Left cardiac atrium (tissue), 4 donors: ENCODE data around the gene SPATA20. TPM values are rescaled to one million over a fixed set of nuclear protein-coding genes. Genes with fewer than 3 reads are reported as not detected.

Experiments
- ATAC-seq, 2 donors: fragments of 200-7000 bp; cut with Tn5 transposase; one replicate each; pipeline ENCODE4 v1.9.1; 2020; ENCODE audit warnings: mild to moderate bottlenecking in 2 of 2, moderate library complexity in 2 of 2
- DNase-seq: peaks from one replicate; pipeline ENCODE4 v3.0.0-alpha.2; 2020
- intact Hi-C, 2 donors: fragments of 100-400 bp; cut with DNase I; formaldehyde crosslinking; loops; one replicate each; pipeline versions ENCODE4 v1.14.1 to v1.15.1; 2022 to 2023
- total RNA-seq, 2 donors: library from RNA; stranded (reverse); fragmentation: NEBNext Ultra II Directional; extraction: Animal tissue kit (Norgen Biotek cat#: 25700); gene quantifications; one replicate each; pipeline ENCODE4 v1.2.1, GENCODE V29; 2021
- donor health status: DM: no; HTN: yes; CAD: no.
- donor health status: DM: no; HTN: yes; CAD: no; lungs with severe emphysema.
- donor health status: DM: yes; HTN: yes; CAD: no.
- donor health status: Dilated cardiomyopathy.

Gene SPATA20
- total RNA-seq, 2 donors from 2014 or later = 41.0 to 41.1 TPM

DNA sequence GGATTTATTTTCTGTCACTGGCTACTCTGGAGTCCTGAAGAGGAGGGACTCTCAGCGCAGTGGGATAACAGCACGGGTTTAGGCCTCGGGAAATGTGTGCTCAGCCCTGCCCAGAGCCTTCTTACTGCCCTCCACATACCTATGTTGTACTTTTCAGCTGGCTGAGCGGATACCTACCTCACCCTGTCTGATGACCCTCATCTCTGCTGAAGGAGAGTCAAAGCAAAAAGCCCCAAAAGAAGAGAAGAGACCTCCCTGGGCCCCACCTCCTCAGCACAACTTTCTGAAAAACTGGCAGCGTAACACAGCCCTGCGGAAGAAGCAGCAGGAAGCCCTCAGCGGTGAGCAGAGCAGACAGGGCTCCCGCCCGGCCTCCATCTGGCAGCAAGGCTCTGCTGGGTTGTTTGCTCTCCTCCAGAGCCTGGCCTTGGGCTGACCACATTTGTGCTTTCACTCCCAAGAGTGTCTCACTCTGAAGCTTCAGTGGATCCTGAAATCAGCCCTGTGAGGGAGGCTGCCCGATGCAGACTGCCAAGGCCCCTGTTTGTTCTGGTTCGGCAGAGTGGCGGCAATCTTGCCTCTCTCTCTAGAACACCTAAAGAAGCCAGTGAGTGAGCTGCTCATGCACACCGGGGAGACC, 28.5 kb upstream of the SPATA20 start:
- no peak for ATAC-seq
- intact Hi-C loops = no loop called here
- DNase-seq = no peak

DNA sequence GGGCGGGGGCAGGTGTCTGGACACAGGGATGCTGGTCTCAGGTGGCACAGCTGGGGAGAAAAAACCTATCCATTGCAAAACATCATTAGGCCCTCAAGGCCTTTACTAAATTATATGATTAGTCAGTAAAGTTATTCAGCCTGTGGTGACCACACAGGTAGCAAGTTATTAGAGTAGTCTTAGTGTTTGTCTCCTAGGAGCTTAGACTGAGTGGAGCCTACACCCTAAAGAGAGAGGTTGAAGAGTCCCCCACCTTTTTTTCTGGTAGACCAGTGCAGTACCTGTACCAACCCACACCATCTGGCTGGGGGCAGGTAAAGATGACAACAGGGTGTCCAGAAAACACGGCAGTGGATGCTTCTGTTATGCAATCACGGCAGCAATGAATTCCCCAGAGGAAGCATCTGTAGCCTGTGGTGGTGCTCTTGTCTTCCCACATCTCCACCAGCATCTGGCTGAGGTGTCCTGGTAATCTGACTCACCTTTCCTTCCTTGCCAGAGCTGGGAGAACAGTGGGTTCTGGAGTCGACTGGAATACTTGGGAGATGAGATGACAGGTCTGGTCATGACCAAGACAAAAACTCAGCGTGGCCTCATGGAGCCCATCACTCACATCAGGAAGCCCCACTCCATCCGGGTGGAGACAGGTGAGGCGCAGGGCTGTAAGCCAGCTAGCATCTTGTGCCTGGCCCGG, 27.7 kb upstream of the SPATA20 start:
- ATAC-seq (no peak), DNase-seq (no peak)
- intact Hi-C loops = no loop called here

DNA sequence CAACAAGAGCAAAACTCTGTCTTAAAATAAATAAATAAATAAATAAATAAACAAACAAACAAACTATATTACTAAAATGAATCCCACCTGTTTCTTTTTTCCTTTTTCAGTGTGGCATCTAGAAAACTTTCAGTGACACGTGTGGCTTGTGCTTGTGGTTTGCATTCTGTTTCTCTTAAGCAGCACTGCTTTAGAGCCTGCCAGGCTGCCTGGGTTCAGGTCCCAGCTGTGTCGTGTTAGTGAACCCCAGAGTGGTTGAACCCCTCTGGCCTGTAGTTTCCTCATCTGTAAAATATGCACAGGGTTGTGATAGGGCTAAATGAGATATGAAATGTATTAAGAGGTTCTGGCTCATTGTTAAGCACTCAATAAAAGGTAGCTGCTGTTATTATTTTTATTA, 26.5 kb upstream of the SPATA20 start:
- no peak for ATAC-seq
- intact Hi-C loops = no loop called here
- no peak for DNase-seq

- intact Hi-C loops = no loop called here
- DNase-seq = no peak
- ATAC-seq = no peak
These were observed 25.5 kb upstream of the SPATA20 start for GRCh38 chr17:50521514-50521913.

- ATAC-seq = no peak
- intact Hi-C loops = no loop called here
These were observed 24.2 kb upstream of the SPATA20 start for GRCh38 chr17:50522766-50523165.

DNA sequence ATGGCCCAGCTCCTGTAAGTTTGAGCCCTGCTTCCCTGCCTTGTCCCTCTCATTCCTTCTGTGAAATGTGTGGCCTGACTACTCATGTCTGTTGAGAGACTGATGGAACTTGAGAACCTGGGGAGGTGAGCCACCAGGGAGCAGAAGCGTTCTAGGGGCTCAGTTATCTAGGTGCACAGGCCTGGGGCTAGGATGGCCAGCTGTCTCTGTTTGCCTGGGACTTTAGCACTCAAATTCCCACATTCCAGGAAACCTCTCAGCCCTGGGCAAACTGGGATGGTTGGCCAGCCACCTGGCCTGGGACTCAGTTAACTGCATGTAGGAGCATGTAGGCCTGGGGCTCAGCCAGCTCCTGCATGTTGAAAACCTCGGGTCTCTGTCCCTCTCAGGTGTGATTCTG, 23.8 kb upstream of the SPATA20 start:
- ATAC-seq = no peak
- DNase-seq = no peak
- intact Hi-C loops = no loop called here

More at GRCh38 chr17:50522766-50523165, 24.2 kb upstream of the SPATA20 start:
- DNase-seq = no peak

- intact Hi-C loops = no loop called here
- ATAC-seq = no peak
- DNase-seq = no peak
These were observed 22.1 kb upstream of the SPATA20 start for GRCh38 chr17:50524838-50525237.

DNA sequence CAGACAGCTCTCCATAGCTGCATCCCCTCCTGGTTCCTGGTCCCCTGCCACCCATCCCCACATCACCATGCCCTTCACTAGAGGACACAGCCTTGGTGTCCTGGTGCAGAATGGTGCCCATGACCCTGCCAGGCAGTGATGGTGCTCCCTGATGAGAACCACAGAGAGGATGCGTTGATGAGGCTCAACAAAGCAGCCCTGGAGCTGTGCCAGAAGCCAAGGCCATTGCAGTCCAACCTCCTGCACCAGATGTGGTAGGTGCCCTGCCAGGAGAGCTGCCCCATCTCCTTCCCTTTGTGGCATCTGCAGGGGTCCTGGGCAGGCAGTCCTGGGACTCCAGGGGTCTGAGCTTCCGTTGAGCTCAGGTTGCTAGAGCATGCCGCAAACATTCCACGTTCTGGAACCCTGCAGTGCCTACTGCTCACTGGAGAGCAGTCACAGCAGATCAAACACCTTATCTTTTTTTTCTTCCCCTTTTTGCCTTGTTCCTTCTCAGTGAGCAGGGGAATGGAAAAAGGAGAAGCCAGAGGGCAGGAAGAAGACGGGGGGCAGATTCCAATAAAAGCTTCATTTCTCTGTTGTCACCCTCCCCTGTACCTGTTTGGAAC, 19.7 kb upstream of the SPATA20 start:
- intact Hi-C loops = no loop called here
- ATAC-seq (no peak), DNase-seq (no peak)

DNA sequence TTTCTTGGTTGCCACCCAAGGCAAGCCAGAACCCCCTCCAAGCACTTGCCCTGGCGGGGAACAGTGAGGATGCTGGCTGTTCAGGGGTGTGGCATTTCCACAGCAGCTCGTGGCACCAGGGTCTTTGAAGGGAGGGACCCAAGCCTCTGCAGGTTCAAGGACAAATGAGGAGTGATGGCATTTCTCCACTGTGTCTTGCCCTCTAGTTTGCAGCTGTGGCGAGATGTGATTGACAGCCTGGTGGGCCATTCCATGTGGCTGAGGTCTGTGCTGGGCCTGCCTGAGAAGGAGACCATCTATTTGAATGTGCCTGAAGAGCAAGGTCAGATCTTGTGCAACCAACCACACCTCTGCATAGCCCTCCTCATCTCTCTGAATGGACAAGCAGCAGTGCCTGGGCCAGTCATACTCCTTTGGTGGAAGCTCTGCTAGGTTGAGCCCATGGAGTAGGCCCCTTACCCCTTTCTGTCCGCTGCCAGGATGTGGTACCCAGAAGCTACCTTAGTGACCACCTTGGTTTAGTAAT, 19.0 kb upstream of the SPATA20 start:
- DNase-seq (no peak), ATAC-seq (no peak)
- intact Hi-C loops = no loop called here

GRCh38 chr17:50529849-50530248, 17.1 kb upstream of the SPATA20 start:
- DNase-seq = no peak
- ATAC-seq = no peak
- intact Hi-C loops = no loop called here

GRCh38 chr17:50531428-50532025, 15.4 kb upstream of the SPATA20 start:
- intact Hi-C loops = loop anchor here in 1 of 2 donors (2.0 kb wide), 1 partner anchor 49 kb away; no protein-coding TSS in a partner anchor
- DNase-seq = no peak
- peak in 1 of 2 donors; percentile 11 for ATAC-seq

- DNase-seq = no peak
- intact Hi-C loops = loop anchor here in 1 of 2 donors (2.0 kb wide), 1 partner anchor 50 kb away; no protein-coding TSS in a partner anchor
- peak in 1 of 2 donors; percentile 16 for ATAC-seq
These were observed 14.4 kb upstream of the SPATA20 start, which contains the start of gene EPN3 for GRCh38 chr17:50532452-50533024. Gene EPN3 (plus strand): TSS chr17:50532735. CDS start chr17:50536557, 3,822 bp downstream.

DNA sequence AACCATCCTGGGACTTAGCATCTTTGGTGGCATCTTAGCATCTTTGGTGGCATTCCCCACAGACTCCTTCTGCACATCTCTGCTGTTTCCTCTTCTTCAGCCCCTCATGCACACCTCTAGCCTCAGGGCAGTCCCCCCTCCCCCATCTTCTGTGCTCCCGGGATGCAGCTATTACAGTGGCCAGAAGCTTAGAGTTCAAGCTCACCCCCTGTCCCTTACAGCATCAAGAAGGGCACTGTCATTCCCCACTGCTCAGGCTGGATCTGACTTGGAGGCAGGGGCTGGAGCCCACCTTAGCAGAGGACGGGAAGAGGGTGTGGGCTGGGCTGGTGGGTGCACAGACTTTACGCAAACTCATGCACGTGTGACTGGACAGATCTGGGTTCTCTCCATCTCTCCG, 13.8 kb upstream of the SPATA20 start:
- peak in 1 of 2 donors; percentile 8 for ATAC-seq
- intact Hi-C loops = loop anchor here in 1 of 2 donors (2.0 kb wide), 1 partner anchor 50 kb away; no protein-coding TSS in a partner anchor
- no peak for DNase-seq

GRCh38 chr17:50533720-50534148, 13.2 kb upstream of the SPATA20 start:
- ATAC-seq (peak; percentile 62 to 74), DNase-seq (peak; percentile 79)
- intact Hi-C loops = loop anchor here in 1 of 2 donors (2.0 kb wide), 1 partner anchor 51 kb away; no protein-coding TSS in a partner anchor

- peak; percentile 58 to 71 for ATAC-seq
- intact Hi-C loops = no loop called here
- peak; percentile 48 for DNase-seq
These were observed 12.6 kb upstream of the SPATA20 start for GRCh38 chr17:50534222-50534978.

GRCh38 chr17:50534979-50535326, 12.0 kb upstream of the SPATA20 start:
- DNase-seq (no peak), ATAC-seq (no peak)
- intact Hi-C loops = no loop called here

- DNase-seq (no peak), ATAC-seq (no peak)
- intact Hi-C loops = no loop called here
These were observed 11.6 kb upstream of the SPATA20 start for GRCh38 chr17:50535407-50535806.
